ENCODE results near the gene CELA1.
A peak's percentile ranks its signal among the peaks of the same experiment; 100 is the strongest.

CELA1 gene

DNA sequence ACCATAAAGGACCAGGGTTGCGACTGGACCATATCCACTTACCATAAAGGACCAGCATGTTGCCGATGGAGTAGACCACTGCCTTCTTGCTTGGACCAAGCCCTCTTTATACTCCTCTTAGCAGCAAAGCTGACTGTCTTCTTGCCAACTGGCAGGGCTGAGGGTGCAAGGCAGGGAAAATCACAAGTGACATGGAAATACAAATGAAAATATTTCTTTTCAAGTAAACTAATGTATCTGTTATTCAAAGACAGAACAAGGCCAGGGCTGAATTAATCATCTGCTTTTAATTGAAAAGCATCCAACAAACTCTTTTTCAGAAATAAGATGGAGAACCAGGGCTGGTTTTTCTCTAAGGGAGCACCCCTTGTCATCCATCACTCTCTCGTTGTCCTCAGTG, at the start of gene CELA1:
TSS of gene CELA1 (minus strand) at position 99 of the 400 bp plus-strand sequence. CDS start at position 58, 41 bp downstream.
- no peak for DNase-seq

DNA sequence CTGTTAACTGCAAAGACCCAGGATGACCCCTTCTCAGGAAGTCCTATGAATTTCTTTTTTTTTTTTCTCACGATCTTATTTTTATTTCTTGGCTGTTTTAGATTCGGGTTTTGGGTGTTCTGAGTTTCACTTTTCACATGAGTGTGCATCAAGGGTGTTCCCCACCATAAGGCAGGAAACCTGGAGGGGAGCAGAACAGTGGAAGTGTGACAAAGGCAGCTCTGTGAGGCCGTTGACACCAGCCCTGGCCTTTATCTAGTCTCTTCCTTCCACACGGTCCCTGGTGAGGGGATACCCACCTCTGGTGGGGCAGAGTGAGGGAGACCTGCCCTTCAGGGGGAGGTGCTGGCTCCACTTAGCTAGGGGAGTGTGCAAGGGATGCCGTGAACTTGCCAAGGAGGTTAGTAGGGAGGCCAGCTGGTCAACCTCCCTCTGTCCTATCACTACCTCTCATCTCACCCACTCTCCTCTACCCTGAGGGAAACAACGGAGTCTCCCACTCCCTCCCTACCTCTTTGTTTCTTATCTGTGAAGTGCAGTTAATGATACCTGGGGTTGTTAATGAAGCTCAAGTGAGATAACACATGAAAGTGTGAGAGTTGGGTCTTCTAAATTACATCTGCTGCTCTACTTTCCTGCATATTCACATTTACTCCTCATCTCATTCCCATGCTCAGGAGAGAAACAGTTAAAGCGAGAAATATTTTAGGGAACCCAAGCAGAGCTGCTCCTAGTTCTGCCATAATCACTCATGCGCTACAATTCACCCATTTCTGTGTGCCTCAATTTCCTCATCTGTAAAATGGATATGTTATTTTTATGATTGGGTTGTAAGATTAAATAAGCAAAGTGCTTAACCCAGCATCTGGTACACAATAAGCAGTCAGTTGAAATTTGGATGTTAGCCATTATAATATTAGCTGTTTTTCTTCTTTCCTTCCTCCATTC, 49.1 kb upstream of the CELA1 start:
- DNase-seq: no peak

DNA sequence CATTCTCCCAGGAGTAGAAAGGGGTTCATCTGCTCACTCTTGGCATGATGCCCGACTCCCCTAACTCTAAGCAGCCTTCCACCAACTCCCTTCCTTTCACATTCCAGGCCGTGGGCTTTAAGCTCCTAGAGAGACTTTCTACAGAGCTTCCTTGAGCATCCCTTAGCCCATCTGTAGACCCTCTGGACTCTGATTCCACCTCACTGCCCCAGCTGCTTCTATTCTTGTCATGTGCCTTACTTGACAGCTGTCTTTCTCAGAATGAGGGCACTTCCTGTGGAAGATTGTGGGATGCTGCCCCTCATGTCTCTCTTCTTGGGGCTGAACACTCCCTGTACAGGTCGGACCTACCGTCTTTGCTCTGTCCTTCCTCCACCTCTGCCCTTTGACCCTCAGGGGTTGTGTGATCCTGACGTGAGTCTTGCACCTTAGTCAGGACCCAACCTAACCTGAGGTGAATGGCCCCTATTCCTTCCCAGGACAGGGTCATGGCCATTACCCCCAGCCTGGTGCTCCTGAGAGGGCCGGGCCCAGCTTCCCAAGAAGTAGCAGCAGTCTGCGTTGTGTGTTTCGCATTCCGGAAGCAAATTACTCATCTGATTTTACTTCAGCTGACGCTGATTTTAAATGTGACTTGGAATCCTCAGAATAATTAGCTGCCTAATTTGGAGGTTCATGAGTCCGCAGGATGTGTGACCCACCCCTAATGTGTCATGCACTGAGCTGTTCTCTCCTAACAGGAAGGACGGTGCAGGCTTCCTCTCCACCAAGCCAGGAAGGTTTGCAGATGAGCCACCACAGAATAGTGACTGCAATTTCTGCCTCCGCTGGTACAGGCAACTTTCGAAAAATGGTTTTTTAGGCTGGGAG, 47.4 kb upstream of the CELA1 start:
- DNase-seq: no peak

- DNase-seq: peak; percentile 7
Measured at GRCh38 chr12:51392556-51393237, 46.2 kb upstream of the CELA1 start.

DNA sequence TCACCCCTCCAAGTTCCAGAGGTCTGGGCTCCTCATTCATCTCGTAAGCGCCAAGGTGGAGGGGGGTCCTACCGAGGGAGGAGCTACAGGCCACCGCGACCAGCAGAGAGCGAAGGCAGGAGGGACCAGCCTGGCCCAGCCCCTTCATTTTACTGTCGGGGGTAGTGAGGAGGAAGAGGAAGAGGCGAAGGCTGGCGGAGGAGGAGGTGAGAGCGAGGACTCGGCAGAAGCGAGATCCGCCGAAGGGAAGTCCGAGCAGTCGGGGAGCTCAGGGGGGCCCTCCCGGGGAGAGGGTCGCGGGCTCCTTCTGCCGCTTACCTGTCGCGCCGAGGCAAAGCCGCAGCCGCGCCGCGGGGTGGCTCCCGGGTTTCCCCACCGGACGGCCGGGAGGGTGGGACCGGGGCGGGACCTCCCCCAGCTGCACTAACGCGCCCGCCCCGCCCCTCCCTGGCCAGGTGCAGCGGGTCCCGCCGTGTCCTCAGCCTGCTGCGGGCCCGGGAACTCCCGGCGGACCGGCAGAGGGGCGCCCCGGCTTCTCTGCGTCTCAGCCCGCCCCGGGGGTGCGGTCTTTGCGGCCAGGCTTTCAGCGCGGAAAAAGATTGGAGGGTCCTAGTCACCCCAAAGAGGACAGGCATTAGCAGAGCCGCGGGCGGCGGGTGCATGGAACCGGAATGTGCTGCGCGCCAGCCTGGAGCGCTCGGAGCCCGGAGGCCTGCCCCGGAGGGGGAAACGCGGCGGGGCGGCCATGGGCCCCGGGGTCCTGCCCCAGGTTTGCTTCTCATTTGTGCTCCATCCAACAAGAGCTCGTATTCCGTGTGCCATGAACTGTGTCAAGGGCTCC, 45.0 kb upstream of the CELA1 start, which contains the start of gene GALNT6:
TSS of gene GALNT6 (minus strand) at position 124 of the 841 bp plus-strand sequence. CDS start 11,625 bp downstream, outside the sequence.
- peak; percentile 20 for DNase-seq

DNA sequence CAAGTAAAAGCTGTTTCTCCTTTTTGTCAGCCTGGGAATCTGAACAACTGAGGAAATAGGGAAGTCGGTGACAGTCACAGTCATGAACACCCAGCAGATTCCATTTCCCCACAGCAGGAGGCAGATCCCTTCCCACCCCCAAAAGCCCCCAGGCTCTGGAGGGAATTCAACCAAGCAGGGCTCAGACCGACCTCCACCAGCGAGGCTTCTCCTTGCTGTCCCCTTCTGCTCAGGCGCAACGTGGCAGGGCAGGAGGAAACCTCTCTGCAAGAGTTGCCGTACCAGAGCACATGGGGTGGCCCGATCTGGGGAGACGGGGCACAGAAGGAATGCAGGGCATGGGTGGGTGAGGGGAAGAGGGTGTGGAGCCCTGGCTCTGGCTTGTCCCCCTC, 44.4 kb upstream of the CELA1 start:
- DNase-seq: no peak

DNA sequence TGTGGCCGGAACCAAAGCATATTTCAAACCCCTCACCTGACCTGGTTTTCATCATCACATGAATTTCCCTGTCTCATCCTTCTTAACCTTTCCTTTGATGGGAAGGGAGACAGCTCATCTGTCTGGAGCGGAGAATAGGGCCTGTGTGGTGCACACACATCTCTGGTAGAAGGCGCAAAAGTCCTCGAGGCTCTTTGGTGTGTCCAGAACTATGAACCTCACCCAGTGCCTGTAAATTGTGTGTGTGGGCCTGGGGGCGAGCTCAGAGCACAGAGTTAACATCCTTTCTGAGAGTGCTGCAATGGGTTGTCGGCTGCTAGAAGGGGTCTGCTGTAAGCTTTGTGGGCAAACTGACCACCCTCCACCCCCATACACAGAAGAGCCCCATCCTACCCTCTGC, 44.0 kb upstream of the CELA1 start:
- DNase-seq: no peak

DNA sequence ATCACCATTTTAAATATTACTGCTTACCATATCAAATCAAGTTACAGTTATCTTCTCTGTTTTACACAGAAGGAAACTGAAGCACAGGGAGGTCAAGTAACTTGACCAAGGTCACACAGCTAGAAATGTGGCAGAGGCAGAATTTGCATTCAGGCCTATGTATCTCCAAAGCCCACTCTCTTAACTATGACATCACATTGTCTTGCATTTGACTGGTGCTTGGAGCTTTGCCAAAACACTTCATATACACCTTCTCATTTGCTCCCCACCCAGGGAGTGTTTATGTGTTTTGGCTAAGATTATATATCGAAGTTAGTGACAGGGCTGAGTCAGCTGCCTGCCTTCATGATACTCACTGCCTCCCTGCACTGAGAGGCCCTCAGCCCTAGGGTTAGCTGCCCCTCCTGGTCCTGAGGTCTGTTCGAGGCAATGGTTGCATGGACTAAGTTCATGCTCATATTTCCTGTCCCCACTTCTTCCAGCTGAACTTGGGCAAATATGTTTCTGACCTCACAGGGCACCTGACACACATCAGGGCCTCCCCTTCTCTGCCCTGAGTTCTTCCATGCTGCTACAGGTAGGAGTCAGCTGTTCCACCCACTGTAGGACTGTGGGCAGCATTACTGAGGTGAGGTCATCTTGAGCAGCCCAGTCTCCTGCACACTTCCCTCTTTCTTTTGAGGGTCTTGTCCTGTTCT, 43.0 kb upstream of the CELA1 start:
- no peak for DNase-seq

GRCh38 chr12:51388846-51389245, 42.4 kb upstream of the CELA1 start:
- no peak for DNase-seq

GRCh38 chr12:51388069-51388799, 41.8 kb upstream of the CELA1 start:
- DNase-seq: no peak

DNA sequence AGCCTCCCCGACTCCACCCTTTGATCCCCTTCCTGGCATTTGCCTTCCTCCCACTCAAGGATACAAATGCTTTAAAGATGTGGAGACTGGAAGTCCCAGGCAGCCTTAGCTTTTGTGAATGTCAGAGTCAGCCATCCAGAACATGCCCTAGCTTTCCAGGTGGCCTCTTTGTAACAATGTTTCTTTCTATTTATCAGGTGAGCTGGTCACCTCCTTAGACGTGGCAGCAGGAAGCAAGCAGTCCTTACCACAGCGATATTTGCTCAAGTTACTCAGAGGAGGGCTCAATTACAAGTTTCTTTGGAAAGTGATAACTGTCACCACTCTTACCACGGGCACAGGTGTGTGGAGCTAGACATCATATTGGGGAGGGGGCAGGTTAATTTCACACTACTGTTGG, 39.9 kb upstream of the CELA1 start:
- DNase-seq: no peak

GRCh38 chr12:51383269-51383905, 36.9 kb upstream of the CELA1 start:
- no peak for DNase-seq

DNA sequence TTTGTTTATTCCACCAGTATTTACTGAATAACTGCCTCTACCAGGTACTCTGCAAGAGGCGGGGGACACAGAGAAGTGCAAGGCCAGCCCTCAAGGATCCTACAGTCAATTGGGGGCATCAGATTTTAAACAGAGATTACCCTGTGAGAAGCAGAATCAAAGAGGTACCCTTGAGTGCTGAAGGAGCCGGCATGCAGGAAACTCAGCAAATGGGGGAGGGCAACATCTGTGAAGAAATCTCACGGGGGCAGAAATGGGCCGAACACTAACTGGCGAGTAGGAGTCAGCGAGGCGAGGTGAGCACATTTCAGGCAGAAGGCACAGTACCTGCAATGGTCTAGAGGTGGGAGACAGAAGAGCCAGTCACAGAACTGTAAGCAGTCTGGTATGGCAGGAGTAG, 35.7 kb upstream of the CELA1 start:
- DNase-seq: no peak

GRCh38 chr12:51381226-51382079, 35.0 kb upstream of the CELA1 start:
- DNase-seq: no peak

- no peak for DNase-seq
Measured at GRCh38 chr12:51379571-51379970, 33.1 kb upstream of the CELA1 start.

GRCh38 chr12:51378749-51379148, 32.3 kb upstream of the CELA1 start:
- DNase-seq: no peak

GRCh38 chr12:51377099-51377984, 30.9 kb upstream of the CELA1 start:
- no peak for DNase-seq

DNA sequence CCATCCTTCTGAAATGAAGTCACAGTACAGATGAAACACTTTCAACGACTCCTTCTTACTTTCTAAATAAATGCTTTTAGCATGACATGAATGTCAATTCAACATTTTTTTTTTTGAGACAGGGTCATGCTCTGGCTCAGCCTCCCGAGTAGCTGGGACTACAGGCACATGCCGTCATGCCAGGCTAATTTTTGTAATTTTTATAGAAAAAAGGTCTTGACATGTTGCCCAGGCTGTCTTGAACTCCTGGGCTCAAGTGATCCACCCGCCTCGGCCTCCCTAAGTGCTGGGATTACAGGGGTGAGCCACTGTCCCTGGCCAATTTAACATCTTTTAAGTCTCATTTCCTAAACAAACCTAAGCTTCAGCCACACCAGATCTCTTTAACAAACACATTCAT, 28.4 kb upstream of the CELA1 start:
- DNase-seq: no peak
